WTC11 (cell line): ENCODE measurements around the gene JUND. TPM values are rescaled to one million over a fixed set of nuclear protein-coding genes. Genes with fewer than 3 reads are reported as not detected.

Source experiments
- ATAC-seq: fragments of 200-7000 bp; cut with Tn5 transposase; 2 replicates; pipeline ENCODE4 v1.10.0; 2021; ENCODE audit warnings: mild to moderate bottlenecking, moderate library complexity
- CTCF ChIA-PET: fragments of 300-600 bp; sonication (Branson Sonifier 250); formaldehyde crosslinking; loops from one replicate; lab custom pipeline; 2021; ENCODE audit warnings: antibody characterized with exemption; lab: Charles Lee
- POLR2A ChIA-PET: fragments of 350-600 bp; sonication (Branson Sonifier 250); formaldehyde crosslinking; loops from one replicate; lab custom pipeline; 2021; ENCODE audit warnings: antibody characterized with exemption; lab: Charles Lee
- DNase-seq: peaks from one replicate; pipeline ENCODE4 v3.0.0; 2021; ENCODE audit warnings: low spot score
- H3K27ac Mint-ChIP-seq: 2 replicates; pipeline ENCODE4 v1.8.0; 2021; ENCODE audit warnings: mixed read lengths
- H3K27me3 Mint-ChIP-seq: 2 replicates; pipeline ENCODE4 v1.8.0; 2021; ENCODE audit warnings: low read depth, mild to moderate bottlenecking, moderate library complexity, mixed read lengths
- H3K36me3 Mint-ChIP-seq: 2 replicates; pipeline ENCODE4 v1.8.0; 2021; ENCODE audit warnings: mixed read lengths
- H3K4me1 Mint-ChIP-seq: 2 replicates; pipeline ENCODE4 v1.8.0; 2022; ENCODE audit warnings: mixed read lengths
- H3K4me3 Mint-ChIP-seq: 2 replicates; pipeline ENCODE4 v1.8.0; 2021; ENCODE audit warnings: mild to moderate bottlenecking, moderate library complexity, mixed read lengths
- H3K9me3 Mint-ChIP-seq: 2 replicates; pipeline ENCODE4 v1.8.0; 2021; ENCODE audit warnings: mixed read lengths
- GRHL2 ChIP-seq: fragments of 250-450 bp; sonication (Bioruptor Pico); IDR thresholded peaks from 2 replicates; pipeline ENCODE4 v1.8.0; 2022; ENCODE audit warnings: mild to moderate bottlenecking, moderate library complexity; ENCODE audit not compliant: insufficient replicate concordance, severe bottlenecking
- MYBL2 ChIP-seq: sonication (generic); formaldehyde crosslinking; IDR thresholded peaks from 2 replicates; pipeline ENCODE4 v1.8.1; 2023; ENCODE audit warnings: mild to moderate bottlenecking, moderate library complexity, missing genetic modification reagents
- NFATC4 ChIP-seq: fragments of 250-450 bp; sonication (Bioruptor Pico); IDR thresholded peaks from 2 replicates; pipeline ENCODE4 v1.9.0; 2021; ENCODE audit warnings: mild to moderate bottlenecking
- NR2C2 ChIP-seq: sonication (generic); formaldehyde crosslinking; IDR thresholded peaks from 2 replicates; pipeline ENCODE4 v1.8.0; 2022; ENCODE audit warnings: mild to moderate bottlenecking, missing genetic modification reagents
- NR3C1 ChIP-seq: sonication (generic); formaldehyde crosslinking; conservative IDR thresholded peaks from 2 replicates; pipeline ENCODE4 v1.8.1; 2023; ENCODE audit warnings: low read depth, mild to moderate bottlenecking, missing genetic modification reagents
- OVOL2 ChIP-seq: fragments of 250-450 bp; sonication (Bioruptor Pico); IDR thresholded peaks from 2 replicates; pipeline ENCODE4 v1.9.0; 2021; ENCODE audit warnings: mild to moderate bottlenecking, borderline replicate concordance
- RELA ChIP-seq: sonication (generic); formaldehyde crosslinking; IDR thresholded peaks from 2 replicates; pipeline ENCODE4 v1.8.1; 2022; ENCODE audit warnings: missing genetic modification reagents, mild to moderate bottlenecking, borderline replicate concordance
- RORB ChIP-seq: fragments of 250-450 bp; sonication (Bioruptor Pico); IDR thresholded peaks from 2 replicates; pipeline ENCODE4 v1.9.0; 2021; ENCODE audit warnings: mild to moderate bottlenecking
- STAT6 ChIP-seq: sonication (generic); formaldehyde crosslinking; conservative IDR thresholded peaks from 2 replicates; pipeline ENCODE4 v1.8.1; 2023; ENCODE audit warnings: mild to moderate bottlenecking, low read depth, missing genetic modification reagents, moderate library complexity
- TEAD1 ChIP-seq: sonication (generic); formaldehyde crosslinking; IDR thresholded peaks from 2 replicates; pipeline ENCODE4 v1.8.0; 2022; ENCODE audit warnings: mild to moderate bottlenecking, missing genetic modification reagents
- ZBTB43 ChIP-seq: sonication (generic); formaldehyde crosslinking; IDR thresholded peaks from 2 replicates; pipeline ENCODE4 v1.8.1; 2023; ENCODE audit warnings: mild to moderate bottlenecking, missing genetic modification reagents
- ZNF396 ChIP-seq: fragments of 250-450 bp; sonication (Bioruptor Pico); IDR thresholded peaks from 2 replicates; pipeline ENCODE4 v1.8.0; 2021; ENCODE audit warnings: mild to moderate bottlenecking, moderate library complexity, borderline replicate concordance
- ZNF532 ChIP-seq: fragments of 250-450 bp; sonication (Bioruptor Pico); IDR thresholded peaks from 2 replicates; pipeline ENCODE4 v1.9.0; 2021; ENCODE audit warnings: mild to moderate bottlenecking, borderline replicate concordance
- total RNA-seq: library from RNA; stranded (reverse); gene quantifications from 3 replicates; pipeline ENCODE4 v1.2.3, GENCODE V29; 2021
- TF ChIP-seq, protein P1 (sequence below): sonication (generic); formaldehyde crosslinking; IDR thresholded peaks from 2 replicates; pipeline ENCODE4 v1.8.1; 2022; ENCODE audit warnings: mild to moderate bottlenecking, missing genetic modification reagents, moderate library complexity, borderline replicate concordance
- TF ChIP-seq, protein P2 (sequence below): fragments of 250-450 bp; sonication (Bioruptor Pico); IDR thresholded peaks from 2 replicates; pipeline ENCODE4 v1.8.0; 2021; ENCODE audit warnings: mild to moderate bottlenecking
- TF ChIP-seq, protein P3 (sequence below): fragments of 200-600 bp; IDR thresholded peaks from 2 replicates; pipeline ENCODE4 v1.8.0; 2022; ENCODE audit warnings: antibody characterized with exemption
- TF ChIP-seq, protein P4 (sequence below): sonication (generic); formaldehyde crosslinking; IDR thresholded peaks from 2 replicates; pipeline ENCODE4 v1.8.0; 2023; ENCODE audit warnings: missing genetic modification reagents, mild to moderate bottlenecking, borderline replicate concordance

JUND gene
- total RNA-seq, 1 experiment from 2014 or later: 121 TPM

- Mint-ChIP-seq H3K36me3 (no peaks in the 10 kb centered on the region), H3K27ac (no peak overlapping the region), H3K27me3 (no peaks in the 10 kb centered on the region; the same call in 1 of the 2 replicates), H3K4me3 (no peak overlapping the region), H3K4me1 (no peaks in the 10 kb centered on the region), H3K9me3 (peaks cover 8% of the 10 kb centered on the region)
- ATAC-seq (no peak), DNase-seq (no peak)
- ChIA-PET POLR2A (no interaction called here), CTCF (interaction anchor here (1.3 kb wide), 1 partner anchor 14 kb away, joined by 3 read pairs; no protein-coding TSS in a partner anchor)
- TF ChIP-seq NR3C1 (CRISPR knock-in tag) (no peak), NR2C2 (CRISPR knock-in tag) (no peak), TEAD1 (CRISPR knock-in tag) (no peak), STAT6 (CRISPR knock-in tag) (no peak), ZNF532 (CRISPR knock-in tag) (no peak), ZBTB43 (no peak), OVOL2 (CRISPR knock-in tag) (no peak), GRHL2 (CRISPR knock-in tag) (no peak), RORB (CRISPR knock-in tag) (no peak), MYBL2 (CRISPR knock-in tag) (no peak)
- TF ChIP-seq, protein P1, sequence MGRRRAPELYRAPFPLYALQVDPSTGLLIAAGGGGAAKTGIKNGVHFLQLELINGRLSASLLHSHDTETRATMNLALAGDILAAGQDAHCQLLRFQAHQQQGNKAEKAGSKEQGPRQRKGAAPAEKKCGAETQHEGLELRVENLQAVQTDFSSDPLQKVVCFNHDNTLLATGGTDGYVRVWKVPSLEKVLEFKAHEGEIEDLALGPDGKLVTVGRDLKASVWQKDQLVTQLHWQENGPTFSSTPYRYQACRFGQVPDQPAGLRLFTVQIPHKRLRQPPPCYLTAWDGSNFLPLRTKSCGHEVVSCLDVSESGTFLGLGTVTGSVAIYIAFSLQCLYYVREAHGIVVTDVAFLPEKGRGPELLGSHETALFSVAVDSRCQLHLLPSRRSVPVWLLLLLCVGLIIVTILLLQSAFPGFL (CRISPR knock-in tag): no peak
- TF ChIP-seq, protein P2, sequence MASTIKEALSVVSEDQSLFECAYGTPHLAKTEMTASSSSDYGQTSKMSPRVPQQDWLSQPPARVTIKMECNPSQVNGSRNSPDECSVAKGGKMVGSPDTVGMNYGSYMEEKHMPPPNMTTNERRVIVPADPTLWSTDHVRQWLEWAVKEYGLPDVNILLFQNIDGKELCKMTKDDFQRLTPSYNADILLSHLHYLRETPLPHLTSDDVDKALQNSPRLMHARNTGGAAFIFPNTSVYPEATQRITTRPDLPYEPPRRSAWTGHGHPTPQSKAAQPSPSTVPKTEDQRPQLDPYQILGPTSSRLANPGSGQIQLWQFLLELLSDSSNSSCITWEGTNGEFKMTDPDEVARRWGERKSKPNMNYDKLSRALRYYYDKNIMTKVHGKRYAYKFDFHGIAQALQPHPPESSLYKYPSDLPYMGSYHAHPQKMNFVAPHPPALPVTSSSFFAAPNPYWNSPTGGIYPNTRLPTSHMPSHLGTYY: no peak
These were observed 15.8 kb downstream of the JUND start for GRCh38 chr19:18265582-18265981.

- Mint-ChIP-seq H3K4me1 (no peaks in the 10 kb centered on the region), H3K36me3 (no peaks in the 10 kb centered on the region), H3K27me3 (no peaks in the 10 kb centered on the region; the same call in 1 of the 2 replicates), H3K9me3 (peaks cover 8% of the 10 kb centered on the region), H3K27ac (no peak overlapping the region), H3K4me3 (no peak overlapping the region)
- DNase-seq (no peak), ATAC-seq (no peak)
- CTCF ChIA-PET: interaction anchor here (1.3 kb wide), 1 partner anchor 15 kb away, joined by 3 read pairs; no protein-coding TSS in a partner anchor
- POLR2A ChIA-PET: no interaction called here
- TF ChIP-seq, protein P3, sequence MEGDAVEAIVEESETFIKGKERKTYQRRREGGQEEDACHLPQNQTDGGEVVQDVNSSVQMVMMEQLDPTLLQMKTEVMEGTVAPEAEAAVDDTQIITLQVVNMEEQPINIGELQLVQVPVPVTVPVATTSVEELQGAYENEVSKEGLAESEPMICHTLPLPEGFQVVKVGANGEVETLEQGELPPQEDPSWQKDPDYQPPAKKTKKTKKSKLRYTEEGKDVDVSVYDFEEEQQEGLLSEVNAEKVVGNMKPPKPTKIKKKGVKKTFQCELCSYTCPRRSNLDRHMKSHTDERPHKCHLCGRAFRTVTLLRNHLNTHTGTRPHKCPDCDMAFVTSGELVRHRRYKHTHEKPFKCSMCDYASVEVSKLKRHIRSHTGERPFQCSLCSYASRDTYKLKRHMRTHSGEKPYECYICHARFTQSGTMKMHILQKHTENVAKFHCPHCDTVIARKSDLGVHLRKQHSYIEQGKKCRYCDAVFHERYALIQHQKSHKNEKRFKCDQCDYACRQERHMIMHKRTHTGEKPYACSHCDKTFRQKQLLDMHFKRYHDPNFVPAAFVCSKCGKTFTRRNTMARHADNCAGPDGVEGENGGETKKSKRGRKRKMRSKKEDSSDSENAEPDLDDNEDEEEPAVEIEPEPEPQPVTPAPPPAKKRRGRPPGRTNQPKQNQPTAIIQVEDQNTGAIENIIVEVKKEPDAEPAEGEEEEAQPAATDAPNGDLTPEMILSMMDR: no peak
- TF ChIP-seq RELA (CRISPR knock-in tag): no peak
- no peak for TF ChIP-seq NFATC4 (CRISPR knock-in tag)
- no peak for TF ChIP-seq ZNF396 (CRISPR knock-in tag)
- TF ChIP-seq, protein P4, sequence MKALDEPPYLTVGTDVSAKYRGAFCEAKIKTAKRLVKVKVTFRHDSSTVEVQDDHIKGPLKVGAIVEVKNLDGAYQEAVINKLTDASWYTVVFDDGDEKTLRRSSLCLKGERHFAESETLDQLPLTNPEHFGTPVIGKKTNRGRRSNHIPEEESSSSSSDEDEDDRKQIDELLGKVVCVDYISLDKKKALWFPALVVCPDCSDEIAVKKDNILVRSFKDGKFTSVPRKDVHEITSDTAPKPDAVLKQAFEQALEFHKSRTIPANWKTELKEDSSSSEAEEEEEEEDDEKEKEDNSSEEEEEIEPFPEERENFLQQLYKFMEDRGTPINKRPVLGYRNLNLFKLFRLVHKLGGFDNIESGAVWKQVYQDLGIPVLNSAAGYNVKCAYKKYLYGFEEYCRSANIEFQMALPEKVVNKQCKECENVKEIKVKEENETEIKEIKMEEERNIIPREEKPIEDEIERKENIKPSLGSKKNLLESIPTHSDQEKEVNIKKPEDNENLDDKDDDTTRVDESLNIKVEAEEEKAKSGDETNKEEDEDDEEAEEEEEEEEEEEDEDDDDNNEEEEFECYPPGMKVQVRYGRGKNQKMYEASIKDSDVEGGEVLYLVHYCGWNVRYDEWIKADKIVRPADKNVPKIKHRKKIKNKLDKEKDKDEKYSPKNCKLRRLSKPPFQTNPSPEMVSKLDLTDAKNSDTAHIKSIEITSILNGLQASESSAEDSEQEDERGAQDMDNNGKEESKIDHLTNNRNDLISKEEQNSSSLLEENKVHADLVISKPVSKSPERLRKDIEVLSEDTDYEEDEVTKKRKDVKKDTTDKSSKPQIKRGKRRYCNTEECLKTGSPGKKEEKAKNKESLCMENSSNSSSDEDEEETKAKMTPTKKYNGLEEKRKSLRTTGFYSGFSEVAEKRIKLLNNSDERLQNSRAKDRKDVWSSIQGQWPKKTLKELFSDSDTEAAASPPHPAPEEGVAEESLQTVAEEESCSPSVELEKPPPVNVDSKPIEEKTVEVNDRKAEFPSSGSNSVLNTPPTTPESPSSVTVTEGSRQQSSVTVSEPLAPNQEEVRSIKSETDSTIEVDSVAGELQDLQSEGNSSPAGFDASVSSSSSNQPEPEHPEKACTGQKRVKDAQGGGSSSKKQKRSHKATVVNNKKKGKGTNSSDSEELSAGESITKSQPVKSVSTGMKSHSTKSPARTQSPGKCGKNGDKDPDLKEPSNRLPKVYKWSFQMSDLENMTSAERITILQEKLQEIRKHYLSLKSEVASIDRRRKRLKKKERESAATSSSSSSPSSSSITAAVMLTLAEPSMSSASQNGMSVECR (CRISPR knock-in tag): no peak
These were observed 16.4 kb downstream of the JUND start for GRCh38 chr19:18264971-18265540.
